ENCODE data around the gene HSPB9. TPM values are rescaled to one million over a fixed set of nuclear protein-coding genes. Genes with fewer than 3 reads are reported as not detected.

Gene HSPB9
- total RNA-seq, 1 experiment from 2014 or later, result not detected

GRCh38 chr17:42109086-42109485 is 13.5 kb upstream of the HSPB9 start:
- intact Hi-C loops (cut with micrococcal nuclease), result no loop called here
- Histone ChIP-seq H3K4me1 (ENCODE audit: control insufficient read depth in 1 of 2, insufficient read depth in 2 of 2, low read length in 2 of 2) (peaks cover 7 to 15% of the 10 kb centered on the region in 2 experiments; a peak in 3 of 4 replicates), H3K79me2 (ENCODE audit: insufficient read depth, low read length) (no peaks in the 10 kb centered on the region), H3K9me2 (ENCODE audit: insufficient read depth) (no peaks in the 10 kb centered on the region), H4K20me1 (ENCODE audit: insufficient read depth) (no peaks in the 10 kb centered on the region), H3K9me3 (ENCODE audit: control insufficient read depth in 1 of 2, insufficient read depth in 1 of 2, low read depth in 1 of 2, low read length in 2 of 2) (no peaks in the 10 kb centered on the region), H3K9ac (ENCODE audit: low read length) (no peak overlapping the region), H3K4me2 (ENCODE audit: low read length) (no peak overlapping the region), H3K4me3 (replicated peaks in 1 of 2; ENCODE audit: low read depth in 1 of 2, low read length in 2 of 2) (no peak overlapping the region), H3K36me3 (ENCODE audit: control insufficient read depth in 1 of 2, insufficient read depth in 2 of 2, low read length in 2 of 2) (no peaks in the 10 kb centered on the region; a peak in 1 of 4 replicates), H2AFZ (ENCODE audit: low read depth, low read length, poor library complexity, severe bottlenecking) (no peak overlapping the region), H3K27ac (ENCODE audit: low read depth, low read length) (no peak overlapping the region), H3K27me3 (ENCODE audit: insufficient read depth, low read length) (no peaks in the 10 kb centered on the region)
- TF ChIP-seq TCF7L2 (IDR thresholded peaks at IDR 0.05; ENCODE audit: borderline replicate concordance, extremely low read depth, insufficient read depth, insufficient read length) (no peak), ZNF274 (IDR thresholded peaks at IDR 0.05; ENCODE audit: low read depth, low read length) (no peak)
- CTCF ChIA-PET, result interaction anchor here (0.7 to 1.2 kb wide), 2 partner anchors 48 to 143 kb away, joined by 3 read pairs; no protein-coding TSS in a partner anchor
- no peak for ATAC-seq
- DNase-seq (ENCODE audit: low read depth, low spot score), result no peak
- no TSS peak for BruUV-seq (replicated peaks)
- RAD21 ChIA-PET (ENCODE audit: low non-redundant PET in 1 of 2, low total read pairs in 2 of 2, uncharacterized antibody in 2 of 2, unreplicated experiment in 2 of 2), result no interaction called here
- POLR2A ChIA-PET, result no interaction called here

- Histone ChIP-seq H2AFZ (ENCODE audit: low read depth, low read length, poor library complexity, severe bottlenecking) (no peak overlapping the region), H3K9ac (ENCODE audit: low read length) (no peak overlapping the region), H3K79me2 (ENCODE audit: insufficient read depth, low read length) (no peaks in the 10 kb centered on the region), H3K4me1 (ENCODE audit: control insufficient read depth in 1 of 2, insufficient read depth in 2 of 2, low read length in 2 of 2) (peaks cover 7 to 15% of the 10 kb centered on the region in 2 experiments; a peak in 3 of 4 replicates), H3K27me3 (ENCODE audit: insufficient read depth, low read length) (no peaks in the 10 kb centered on the region), H3K4me2 (ENCODE audit: low read length) (no peak overlapping the region), H3K9me2 (ENCODE audit: insufficient read depth) (no peaks in the 10 kb centered on the region), H3K36me3 (ENCODE audit: control insufficient read depth in 1 of 2, insufficient read depth in 2 of 2, low read length in 2 of 2) (peaks cover 0 to 1% of the 10 kb centered on the region in 2 experiments; a peak in 2 of 4 replicates), H3K4me3 (replicated peaks in 1 of 2; ENCODE audit: low read depth in 1 of 2, low read length in 2 of 2) (no peak overlapping the region), H3K27ac (ENCODE audit: low read depth, low read length) (no peak overlapping the region), H4K20me1 (ENCODE audit: insufficient read depth) (no peaks in the 10 kb centered on the region), H3K9me3 (ENCODE audit: control insufficient read depth in 1 of 2, insufficient read depth in 1 of 2, low read depth in 1 of 2, low read length in 2 of 2) (no peaks in the 10 kb centered on the region)
- POLR2A ChIA-PET, result no interaction called here
- DNase-seq (ENCODE audit: low read depth, low spot score) (no peak), ATAC-seq (no peak)
- intact Hi-C loops (cut with micrococcal nuclease), result no loop called here
- CTCF ChIA-PET, result no interaction called here
- TF ChIP-seq MAX (IDR thresholded peaks at IDR 0.05), result no peak
- TF ChIP-seq, protein P1, sequence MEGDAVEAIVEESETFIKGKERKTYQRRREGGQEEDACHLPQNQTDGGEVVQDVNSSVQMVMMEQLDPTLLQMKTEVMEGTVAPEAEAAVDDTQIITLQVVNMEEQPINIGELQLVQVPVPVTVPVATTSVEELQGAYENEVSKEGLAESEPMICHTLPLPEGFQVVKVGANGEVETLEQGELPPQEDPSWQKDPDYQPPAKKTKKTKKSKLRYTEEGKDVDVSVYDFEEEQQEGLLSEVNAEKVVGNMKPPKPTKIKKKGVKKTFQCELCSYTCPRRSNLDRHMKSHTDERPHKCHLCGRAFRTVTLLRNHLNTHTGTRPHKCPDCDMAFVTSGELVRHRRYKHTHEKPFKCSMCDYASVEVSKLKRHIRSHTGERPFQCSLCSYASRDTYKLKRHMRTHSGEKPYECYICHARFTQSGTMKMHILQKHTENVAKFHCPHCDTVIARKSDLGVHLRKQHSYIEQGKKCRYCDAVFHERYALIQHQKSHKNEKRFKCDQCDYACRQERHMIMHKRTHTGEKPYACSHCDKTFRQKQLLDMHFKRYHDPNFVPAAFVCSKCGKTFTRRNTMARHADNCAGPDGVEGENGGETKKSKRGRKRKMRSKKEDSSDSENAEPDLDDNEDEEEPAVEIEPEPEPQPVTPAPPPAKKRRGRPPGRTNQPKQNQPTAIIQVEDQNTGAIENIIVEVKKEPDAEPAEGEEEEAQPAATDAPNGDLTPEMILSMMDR (IDR thresholded peaks at IDR 0.05 in 2 of 3, conservative IDR thresholded peaks at IDR 0.05 in 1 of 3; ENCODE audit: borderline replicate concordance in 1 of 3, insufficient read depth in 1 of 3, low read depth in 2 of 3, low read length in 2 of 3), result no peak
- no peak for TF ChIP-seq SRF (IDR thresholded peaks at IDR 0.05; ENCODE audit: low read depth)
- no peak for TF ChIP-seq POLR2A (IDR thresholded peaks at IDR 0.05; ENCODE audit: borderline replicate concordance, extremely low read depth, insufficient read depth, insufficient read length)
- no TSS peak for BruUV-seq (replicated peaks)
- RAD21 ChIA-PET (ENCODE audit: low non-redundant PET in 1 of 2, low total read pairs in 2 of 2, uncharacterized antibody in 2 of 2, unreplicated experiment in 2 of 2), result no interaction called here
Observed at GRCh38 chr17:42110301-42111264, 12.0 kb upstream of the HSPB9 start.
